Muscle layer of duodenum (tissue), 2 donors: ENCODE results near the gene STK32C.
"Not testable (repeated sequence)": the region's sequence is repeated elsewhere in the genome, so short reads cannot be mapped to it uniquely, and the experiment has no call there.

Experiments used
- H3K27ac ChIP-seq: one replicate; pipeline ENCODE4 v1.7.0; 2013; ENCODE audit warnings: mild to moderate bottlenecking, low read length
- H3K27me3 ChIP-seq: one replicate; pipeline ENCODE4 v1.7.0; 2013; ENCODE audit warnings: low read depth, mild to moderate bottlenecking, control low read depth, low read length
- H3K36me3 ChIP-seq, 2 donors: one replicate each; pipeline ENCODE4 v1.7.0; 2013; ENCODE audit warnings: low read length in 2 of 2, control low read depth in 1 of 2, mild to moderate bottlenecking in 1 of 2; ENCODE audit not compliant: insufficient read depth in 2 of 2, control insufficient read depth in 1 of 2
- H3K4me1 ChIP-seq, 2 donors: one replicate each; pipeline ENCODE4 v1.7.0; 2013; ENCODE audit warnings: low read length in 2 of 2, mild to moderate bottlenecking in 2 of 2, control low read depth in 1 of 2, moderate library complexity in 1 of 2; ENCODE audit not compliant: insufficient read depth in 2 of 2, control insufficient read depth in 1 of 2
- H3K4me3 ChIP-seq, 2 donors: one replicate each; pipeline ENCODE4 v1.7.0; 2013; ENCODE audit warnings: low read length in 2 of 2, low read depth in 1 of 2, mild to moderate bottlenecking in 1 of 2
- H3K9me3 ChIP-seq, 2 donors: one replicate each; pipeline ENCODE4 v1.7.0; 2013; ENCODE audit warnings: low read length in 2 of 2, control low read depth in 1 of 2, mild to moderate bottlenecking in 1 of 2; ENCODE audit not compliant: control insufficient read depth in 1 of 2
- donor health status: healthy.

STK32C gene

DNA sequence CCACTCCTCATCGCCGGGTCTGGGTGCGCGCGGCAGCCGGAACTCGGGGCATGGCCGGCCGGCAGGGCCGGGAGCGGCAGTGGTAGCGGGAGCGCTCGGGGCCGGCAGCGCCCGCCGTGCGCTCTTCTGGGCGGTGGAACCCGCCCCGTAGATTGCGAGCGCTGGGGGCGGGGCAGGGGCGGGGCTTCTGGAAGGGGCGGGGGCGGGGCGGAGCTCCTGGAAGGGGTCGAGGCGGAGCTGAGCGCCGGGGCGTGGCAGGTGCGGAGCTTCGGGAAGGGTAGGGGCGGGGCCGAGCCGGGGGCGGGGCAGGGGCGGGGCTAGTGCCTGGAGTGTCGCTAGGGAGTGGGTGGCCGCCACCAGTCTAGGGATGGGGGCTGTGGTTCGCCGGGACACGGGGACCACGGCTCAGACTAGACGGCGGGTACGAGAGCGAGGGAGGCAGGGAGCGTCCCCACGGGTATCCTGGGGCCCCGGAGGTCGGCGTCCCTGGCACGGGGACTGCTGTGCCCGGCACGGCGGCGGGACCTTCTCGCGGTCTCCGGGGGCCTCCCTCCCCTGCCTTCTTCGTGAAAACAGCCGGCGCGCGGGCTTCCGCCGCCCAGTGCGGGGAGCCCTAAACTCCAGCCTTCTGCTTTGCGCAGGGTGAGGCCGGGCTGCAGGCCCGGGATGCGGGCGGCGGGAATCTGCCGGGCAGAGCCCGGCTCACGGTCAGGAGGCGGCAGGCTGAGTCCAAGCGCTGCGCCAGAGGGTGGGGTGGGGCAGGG, at the start of gene STK32C:
TSS of gene STK32C (minus strand) at position 128 of the 764 bp plus-strand sequence. CDS start at position 11, 117 bp downstream.
- H3K27me3 ChIP-seq, result no peaks in the 10 kb centered on the region
- H3K36me3 ChIP-seq, result no peaks in the 10 kb centered on the region
- H3K4me1 ChIP-seq, result peaks cover 0 to 18% of the 10 kb centered on the region in 2 donors
- H3K27ac ChIP-seq, result no peak within 1 kb of the TSS
- no peaks in the 10 kb centered on the region for H3K9me3 ChIP-seq
- peak within 1 kb of the TSS; percentile 39 to 72 for H3K4me3 ChIP-seq

DNA sequence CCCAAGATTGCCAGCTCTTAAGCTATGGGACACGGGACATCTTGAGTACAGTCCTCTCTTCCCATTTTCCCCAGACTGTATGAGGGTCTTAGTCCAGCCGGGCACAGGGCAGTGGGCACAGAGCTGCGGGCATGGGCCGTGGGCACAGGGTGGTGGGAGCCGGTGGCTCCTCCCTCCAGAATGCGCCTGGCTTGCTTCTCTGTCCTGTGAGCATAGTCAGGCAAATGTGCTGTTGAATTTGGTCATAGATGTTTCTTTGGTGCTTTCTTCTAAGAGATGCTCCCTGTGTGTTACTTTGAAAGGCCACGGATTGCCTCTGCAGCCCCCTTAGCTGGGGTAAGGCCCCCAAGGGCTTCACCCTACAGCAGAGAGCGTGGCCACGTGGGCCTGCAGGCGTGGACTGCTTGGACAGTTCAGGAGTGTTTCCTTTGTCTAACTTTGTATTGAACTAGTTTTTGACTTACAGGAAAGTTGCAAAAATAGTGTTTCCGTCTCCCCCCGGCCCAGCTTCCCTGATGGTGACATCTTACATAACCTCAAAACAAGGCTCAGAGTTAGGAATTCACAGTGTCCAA, 49.0 kb upstream of the STK32C start:
- H3K9me3 ChIP-seq, result no peaks in the 10 kb centered on the region
- H3K36me3 ChIP-seq, result peaks cover 5 to 18% of the 10 kb centered on the region in 2 donors
- no peaks in the 10 kb centered on the region for H3K4me1 ChIP-seq
- H3K4me3 ChIP-seq, result no peak overlapping the region
- H3K27ac ChIP-seq, result no peak overlapping the region
- H3K27me3 ChIP-seq, result no peaks in the 10 kb centered on the region

DNA sequence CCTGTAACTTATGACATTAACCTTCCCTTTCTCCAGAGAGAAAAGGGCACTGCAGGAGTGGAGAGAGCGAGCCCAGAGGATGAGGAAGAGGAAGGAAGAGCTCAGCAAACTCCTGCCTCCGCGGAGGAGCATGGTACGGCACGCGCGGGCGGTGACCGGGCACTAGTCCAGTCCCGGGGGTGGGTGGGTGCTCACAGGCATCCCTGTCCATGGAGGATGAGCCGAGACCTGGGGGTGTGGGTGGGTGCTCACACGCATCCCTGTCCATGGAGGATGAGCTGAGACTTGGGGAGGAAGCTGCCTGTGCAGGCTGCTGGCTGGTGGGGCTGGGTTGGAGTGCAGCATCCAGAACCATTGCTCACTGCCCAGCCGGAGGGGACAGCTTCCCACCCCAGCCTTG, 48.0 kb upstream of the STK32C start:
- Histone ChIP-seq H3K27ac (no peak overlapping the region), H3K4me3 (no peak overlapping the region), H3K9me3 (no peaks in the 10 kb centered on the region), H3K36me3 (peaks cover 5 to 21% of the 10 kb centered on the region in 2 donors), H3K4me1 (no peaks in the 10 kb centered on the region), H3K27me3 (no peaks in the 10 kb centered on the region)

DNA sequence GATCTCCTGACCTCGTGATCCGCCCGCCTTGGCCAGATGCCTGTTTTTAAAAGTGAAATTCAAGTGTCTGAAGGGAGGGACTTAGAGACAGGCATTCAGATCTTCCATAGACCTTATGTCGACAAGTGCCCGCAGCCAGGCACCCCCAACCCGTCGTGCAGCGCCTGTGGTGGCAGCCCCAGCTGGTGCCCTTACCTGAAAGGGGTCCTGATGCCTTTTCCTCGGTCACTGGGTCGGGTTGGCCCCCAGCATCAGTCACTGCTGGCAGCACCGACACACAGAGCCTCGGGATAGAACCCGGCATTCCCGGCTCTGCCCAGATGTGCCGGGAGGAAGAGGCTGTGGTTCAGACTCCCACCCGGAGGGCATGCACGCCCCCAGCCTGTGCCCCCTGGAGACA, 47.5 kb upstream of the STK32C start:
- H3K4me3 ChIP-seq, result no peak overlapping the region
- no peaks in the 10 kb centered on the region for H3K27me3 ChIP-seq
- H3K4me1 ChIP-seq, result no peaks in the 10 kb centered on the region
- H3K36me3 ChIP-seq, result peaks cover 5 to 21% of the 10 kb centered on the region in 2 donors
- H3K9me3 ChIP-seq, result no peaks in the 10 kb centered on the region
- no peak overlapping the region for H3K27ac ChIP-seq

DNA sequence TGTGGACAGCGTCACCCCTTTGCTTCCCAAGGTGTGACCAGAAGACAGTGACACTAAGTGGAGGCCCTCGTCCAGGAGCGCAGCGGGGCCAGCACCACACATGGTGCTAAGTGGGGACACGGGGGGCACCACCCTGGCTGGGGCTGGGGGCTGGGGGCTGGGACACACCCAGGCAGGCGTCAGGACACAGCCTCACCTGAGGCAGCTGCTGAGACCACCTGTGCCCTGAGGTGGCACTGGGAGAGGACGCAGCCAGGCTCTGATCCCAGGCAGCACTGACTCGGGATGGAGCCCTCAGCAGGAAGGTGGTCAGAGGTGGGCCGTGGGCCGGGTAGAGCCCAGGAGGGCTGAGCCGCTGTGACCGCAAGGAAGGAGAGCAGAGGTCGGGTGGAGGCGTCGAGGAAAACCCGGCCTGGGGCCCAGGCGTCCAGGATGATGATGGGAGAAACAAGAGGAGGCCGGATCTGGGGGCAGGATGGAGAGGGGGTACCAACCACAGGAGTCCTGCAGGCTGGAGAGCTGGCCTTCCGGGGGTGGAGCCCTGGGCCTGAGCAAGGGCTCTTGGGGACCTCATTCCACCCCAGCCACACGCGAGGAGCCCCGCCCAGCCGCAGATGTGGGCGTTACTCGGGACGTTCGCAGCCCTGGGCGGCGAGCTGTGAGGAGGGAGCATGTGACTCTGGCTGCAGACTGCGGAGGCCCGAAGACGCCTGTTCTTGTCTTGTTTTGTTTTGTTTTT, 46.8 kb upstream of the STK32C start:
- Histone ChIP-seq H3K27me3 (no peaks in the 10 kb centered on the region), H3K36me3 (peaks cover 5 to 27% of the 10 kb centered on the region in 2 donors), H3K9me3 (no peaks in the 10 kb centered on the region), H3K4me3 (no peak overlapping the region), H3K4me1 (no peaks in the 10 kb centered on the region), H3K27ac (no peak overlapping the region)

DNA sequence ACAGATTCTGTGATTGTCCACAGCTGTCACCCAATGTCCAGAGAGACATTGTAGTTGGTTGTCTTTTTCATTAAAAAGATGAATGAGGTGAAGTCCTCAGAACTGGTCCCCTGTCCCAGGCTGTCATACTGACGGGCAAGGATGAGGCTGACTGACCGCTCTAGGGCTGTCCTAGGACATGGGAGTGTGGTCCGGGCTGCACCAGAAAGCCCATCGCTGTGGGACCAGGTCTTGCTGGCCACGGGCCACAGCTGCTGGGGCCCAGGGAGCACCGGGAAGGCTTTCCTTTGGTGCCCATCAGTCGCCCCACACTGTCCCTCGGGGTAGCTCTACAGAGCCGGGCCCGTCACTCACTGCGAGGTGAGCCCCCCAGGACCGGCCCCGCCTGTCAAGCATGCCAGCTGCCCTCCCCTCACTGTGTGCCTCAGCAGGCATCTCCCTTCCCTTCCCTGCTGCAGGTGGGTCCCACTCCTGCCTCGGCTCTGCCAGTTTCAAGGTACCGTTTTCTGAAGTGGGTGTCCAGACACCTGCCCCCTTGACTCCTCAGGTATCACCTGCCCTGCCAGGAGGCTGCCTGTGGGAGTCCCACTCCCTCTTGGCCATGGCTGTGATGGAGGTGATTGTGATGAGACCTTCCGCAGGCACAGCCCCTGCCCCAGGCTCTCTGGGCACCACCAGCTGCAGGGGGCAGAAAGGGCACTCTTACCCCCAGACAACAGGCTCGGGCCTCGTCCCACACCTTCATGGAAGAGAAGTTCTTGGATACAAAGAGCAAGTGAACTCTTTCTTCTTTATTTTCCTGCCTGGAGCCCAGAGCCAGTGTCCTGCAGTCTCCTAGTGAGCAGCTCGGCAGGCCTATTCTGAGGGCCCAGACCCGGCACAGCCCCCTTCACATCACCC, 46.0 kb upstream of the STK32C start:
- no peaks in the 10 kb centered on the region for H3K4me1 ChIP-seq
- no peaks in the 10 kb centered on the region for H3K27me3 ChIP-seq
- no peaks in the 10 kb centered on the region for H3K9me3 ChIP-seq
- peaks cover 12 to 34% of the 10 kb centered on the region in 2 donors for H3K36me3 ChIP-seq
- H3K27ac ChIP-seq, result no peak overlapping the region
- no peak overlapping the region for H3K4me3 ChIP-seq

DNA sequence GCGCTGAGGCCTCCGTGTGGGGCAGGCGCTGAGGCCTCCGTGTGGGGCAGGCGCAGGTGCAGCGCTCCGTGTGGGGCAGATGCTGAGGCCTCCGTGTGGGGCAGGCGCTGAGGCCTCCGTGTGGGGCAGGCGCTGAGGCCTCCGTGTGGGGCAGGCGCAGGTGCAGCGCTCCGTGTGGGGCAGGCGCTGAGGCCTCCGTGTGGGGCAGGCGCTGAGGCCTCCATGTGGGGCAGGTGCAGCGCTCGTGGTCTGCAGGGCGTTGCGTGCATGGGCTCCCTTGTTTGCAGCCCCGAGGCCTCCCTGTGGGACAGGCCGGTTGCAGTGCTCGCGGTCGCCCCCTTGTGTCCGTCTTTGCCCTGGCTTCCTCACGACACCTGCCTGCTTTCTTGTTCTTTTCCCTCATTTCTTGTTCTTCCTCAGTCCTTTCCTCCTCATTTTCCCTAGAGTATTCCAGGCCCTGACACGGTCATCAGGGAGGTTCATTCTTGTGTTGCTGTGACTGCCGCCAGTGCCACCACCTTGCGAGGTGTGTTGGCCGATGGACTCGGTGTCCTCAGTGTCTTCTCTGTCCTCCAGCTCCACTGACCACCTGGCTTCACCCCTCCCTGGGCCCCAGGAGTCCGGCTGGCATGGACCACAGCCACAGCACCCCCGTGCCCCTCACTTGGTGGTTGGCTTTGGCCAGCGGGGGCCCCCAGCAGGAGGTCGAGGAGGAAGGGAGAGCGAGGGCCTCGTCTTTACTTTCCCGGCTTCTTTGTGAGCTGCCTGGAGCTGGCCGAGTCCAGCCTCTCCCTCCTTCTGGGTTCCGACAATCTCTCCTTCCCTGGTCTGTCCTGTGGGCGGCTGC, 44.9 kb upstream of the STK32C start:
- H3K36me3 ChIP-seq, result peaks cover 14 to 41% of the 10 kb centered on the region in 2 donors
- not testable (repeated sequence) for H3K4me1 ChIP-seq, H3K4me3 ChIP-seq, H3K27me3 ChIP-seq, H3K9me3 ChIP-seq, H3K27ac ChIP-seq

DNA sequence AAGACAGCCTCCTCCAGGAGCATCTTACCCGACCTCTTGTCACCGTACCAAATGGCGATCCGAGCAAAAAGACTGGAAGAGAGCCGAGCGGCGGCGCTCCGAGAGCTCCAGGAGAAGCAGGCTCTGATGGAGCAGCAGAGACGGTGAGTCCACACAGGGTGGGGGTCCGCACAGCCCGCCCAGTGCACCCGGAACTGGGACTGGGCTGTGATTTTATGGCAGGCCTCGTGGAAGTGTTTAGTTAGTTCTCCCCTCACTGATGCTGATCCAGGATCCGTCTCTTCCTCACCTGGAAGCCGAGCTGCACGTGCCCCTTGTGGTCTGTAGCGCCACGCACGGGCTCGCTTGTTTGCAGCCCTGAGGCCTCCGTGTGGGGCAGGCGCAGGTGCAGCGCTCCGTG, 43.9 kb upstream of the STK32C start:
- Histone ChIP-seq H3K36me3 (peaks cover 14 to 35% of the 10 kb centered on the region in 2 donors), H3K27me3 (no peaks in the 10 kb centered on the region), H3K9me3 (no peaks in the 10 kb centered on the region), H3K4me3 (no peak overlapping the region), H3K4me1 (no peaks in the 10 kb centered on the region), H3K27ac (no peak overlapping the region)

DNA sequence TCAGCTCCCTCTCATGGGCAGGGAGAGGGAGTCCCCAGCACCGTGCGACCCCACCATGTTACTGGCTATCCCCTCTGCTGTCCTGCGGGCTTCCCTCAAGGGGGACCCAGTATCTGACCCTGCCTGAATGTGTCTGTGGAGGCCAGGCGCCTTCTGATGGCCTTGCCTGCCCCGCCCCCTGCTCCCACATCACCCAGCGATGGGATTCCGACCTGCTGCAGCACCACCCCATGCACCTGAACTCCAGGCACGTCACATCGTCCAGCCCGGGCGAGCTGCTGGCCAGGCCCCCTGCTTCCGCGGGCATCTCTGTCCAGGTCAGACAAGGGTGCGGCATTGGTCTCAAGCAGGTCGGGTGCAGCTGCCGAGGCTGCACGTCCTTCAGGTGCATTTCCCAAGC, 43.2 kb upstream of the STK32C start:
- Histone ChIP-seq H3K27ac (no peak overlapping the region), H3K4me1 (no peaks in the 10 kb centered on the region), H3K36me3 (peaks cover 14 to 32% of the 10 kb centered on the region in 2 donors), H3K27me3 (no peaks in the 10 kb centered on the region), H3K4me3 (no peak overlapping the region), H3K9me3 (no peaks in the 10 kb centered on the region)

DNA sequence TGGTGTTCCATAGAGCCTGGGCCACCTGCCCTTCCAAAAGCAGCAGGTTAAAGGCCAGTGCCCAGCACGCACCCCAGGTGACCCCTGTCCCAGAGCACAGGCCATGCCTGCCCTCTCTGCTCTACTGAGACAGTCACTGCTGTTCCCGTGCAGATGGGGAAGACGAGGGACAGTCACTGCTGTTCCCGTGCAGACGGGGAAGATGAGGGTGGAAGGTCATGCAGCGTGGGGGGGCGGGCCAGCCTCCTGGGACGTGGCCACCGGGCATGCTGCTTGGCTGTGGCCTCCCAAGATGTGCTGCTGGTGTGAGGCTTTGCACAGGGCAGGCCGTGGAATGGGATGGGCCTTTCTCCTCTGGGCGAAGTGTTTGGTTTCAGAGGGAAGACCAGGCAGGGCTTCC, 42.6 kb upstream of the STK32C start:
- no peaks in the 10 kb centered on the region for H3K9me3 ChIP-seq
- H3K27me3 ChIP-seq, result no peaks in the 10 kb centered on the region
- peaks cover 9 to 28% of the 10 kb centered on the region in 2 donors for H3K36me3 ChIP-seq
- H3K4me3 ChIP-seq, result no peak overlapping the region
- no peak overlapping the region for H3K27ac ChIP-seq
- no peaks in the 10 kb centered on the region for H3K4me1 ChIP-seq
